ENCODE measurements around the gene ARRB1.

The ARRB1 gene

GRCh38 chr11:75346296-75346695 lies 5.2 kb downstream of the ARRB1 start:
- H3K36me3 ChIP-seq (ENCODE audit: control insufficient read depth, insufficient read depth, low read length) = no peaks in the 10 kb centered on the region
- TF ChIP-seq, protein P1, sequence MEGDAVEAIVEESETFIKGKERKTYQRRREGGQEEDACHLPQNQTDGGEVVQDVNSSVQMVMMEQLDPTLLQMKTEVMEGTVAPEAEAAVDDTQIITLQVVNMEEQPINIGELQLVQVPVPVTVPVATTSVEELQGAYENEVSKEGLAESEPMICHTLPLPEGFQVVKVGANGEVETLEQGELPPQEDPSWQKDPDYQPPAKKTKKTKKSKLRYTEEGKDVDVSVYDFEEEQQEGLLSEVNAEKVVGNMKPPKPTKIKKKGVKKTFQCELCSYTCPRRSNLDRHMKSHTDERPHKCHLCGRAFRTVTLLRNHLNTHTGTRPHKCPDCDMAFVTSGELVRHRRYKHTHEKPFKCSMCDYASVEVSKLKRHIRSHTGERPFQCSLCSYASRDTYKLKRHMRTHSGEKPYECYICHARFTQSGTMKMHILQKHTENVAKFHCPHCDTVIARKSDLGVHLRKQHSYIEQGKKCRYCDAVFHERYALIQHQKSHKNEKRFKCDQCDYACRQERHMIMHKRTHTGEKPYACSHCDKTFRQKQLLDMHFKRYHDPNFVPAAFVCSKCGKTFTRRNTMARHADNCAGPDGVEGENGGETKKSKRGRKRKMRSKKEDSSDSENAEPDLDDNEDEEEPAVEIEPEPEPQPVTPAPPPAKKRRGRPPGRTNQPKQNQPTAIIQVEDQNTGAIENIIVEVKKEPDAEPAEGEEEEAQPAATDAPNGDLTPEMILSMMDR (IDR thresholded peaks at IDR 0.05; ENCODE audit: insufficient read depth, low read length, poor library complexity, severe bottlenecking) = no peak
- no peaks in the 10 kb centered on the region; the same call in 1 of the 2 replicates for H3K27me3 ChIP-seq (replicated peaks; ENCODE audit: control insufficient read depth, insufficient read depth, low read length)
- no peak for DNase-seq (ENCODE audit: extremely low read depth, insufficient read length)
- H3K4me3 ChIP-seq (replicated peaks; ENCODE audit: low read depth, low read length) = no peak overlapping the region

- DNase-seq (ENCODE audit: extremely low read depth, insufficient read length) = no peak
- Histone ChIP-seq H3K36me3 (ENCODE audit: control insufficient read depth, insufficient read depth, low read length) (no peaks in the 10 kb centered on the region), H3K4me3 (replicated peaks; ENCODE audit: low read depth, low read length) (no peak overlapping the region), H3K27me3 (replicated peaks; ENCODE audit: control insufficient read depth, insufficient read depth, low read length) (no peaks in the 10 kb centered on the region)
- TF ChIP-seq, protein P1 (IDR thresholded peaks at IDR 0.05; ENCODE audit: insufficient read depth, low read length, poor library complexity, severe bottlenecking) = no peak
Observed at GRCh38 chr11:75345455-75346160, 5.9 kb downstream of the ARRB1 start.

- Histone ChIP-seq H3K4me3 (replicated peaks; ENCODE audit: low read depth, low read length) (no peak overlapping the region), H3K36me3 (ENCODE audit: control insufficient read depth, insufficient read depth, low read length) (no peaks in the 10 kb centered on the region), H3K27me3 (replicated peaks; ENCODE audit: control insufficient read depth, insufficient read depth, low read length) (no peaks in the 10 kb centered on the region)
- TF ChIP-seq, protein P1 (IDR thresholded peaks at IDR 0.05; ENCODE audit: insufficient read depth, low read length, poor library complexity, severe bottlenecking) = no peak
- no peak for DNase-seq (ENCODE audit: extremely low read depth, insufficient read length)
Observed at GRCh38 chr11:75344761-75345454, 6.6 kb downstream of the ARRB1 start.

- Histone ChIP-seq H3K4me3 (replicated peaks; ENCODE audit: low read depth, low read length) (no peak overlapping the region), H3K36me3 (ENCODE audit: control insufficient read depth, insufficient read depth, low read length) (no peaks in the 10 kb centered on the region), H3K27me3 (replicated peaks; ENCODE audit: control insufficient read depth, insufficient read depth, low read length) (no peaks in the 10 kb centered on the region)
- no peak for DNase-seq (ENCODE audit: extremely low read depth, insufficient read length)
- TF ChIP-seq, protein P1 (IDR thresholded peaks at IDR 0.05; ENCODE audit: insufficient read depth, low read length, poor library complexity, severe bottlenecking) = no peak
Observed at GRCh38 chr11:75344186-75344585, 7.3 kb downstream of the ARRB1 start.

GRCh38 chr11:75342966-75343870 lies 8.2 kb downstream of the ARRB1 start:
- Histone ChIP-seq H3K4me3 (replicated peaks; ENCODE audit: low read depth, low read length) (no peak overlapping the region), H3K27me3 (replicated peaks; ENCODE audit: control insufficient read depth, insufficient read depth, low read length) (no peaks in the 10 kb centered on the region), H3K36me3 (ENCODE audit: control insufficient read depth, insufficient read depth, low read length) (no peaks in the 10 kb centered on the region)
- TF ChIP-seq, protein P1 (IDR thresholded peaks at IDR 0.05; ENCODE audit: insufficient read depth, low read length, poor library complexity, severe bottlenecking) = no peak
- no peak for DNase-seq (ENCODE audit: extremely low read depth, insufficient read length)

Data from GM06990 (cell line).